ENCODE results near the gene SMIM1.

The SMIM1 gene

GRCh38 chr1:3772715-3773571 lies at the start of gene SMIM1:
SMIM1 (plus strand) TSS chr1:3772749; CDS start chr1:3775374, 2,625 bp downstream.
- DNase-seq, result no peak

GRCh38 chr1:3722846-3723245 lies 49.7 kb upstream of the SMIM1 start:
- no peak for DNase-seq

- peak; percentile 81 for DNase-seq
Observed at GRCh38 chr1:3724416-3725030, 48.0 kb upstream of the SMIM1 start.

- DNase-seq, result no peak
Observed at GRCh38 chr1:3725366-3725765, 47.2 kb upstream of the SMIM1 start.

GRCh38 chr1:3727042-3727824 lies 45.3 kb upstream of the SMIM1 start:
- DNase-seq, result peak; percentile 22

GRCh38 chr1:3727825-3728776 lies 44.4 kb upstream of the SMIM1 start:
- DNase-seq, result no peak

GRCh38 chr1:3729594-3730542 lies 42.7 kb upstream of the SMIM1 start:
- no peak for DNase-seq

GRCh38 chr1:3730543-3731247 lies 41.9 kb upstream of the SMIM1 start:
- DNase-seq, result no peak

- no peak for DNase-seq
Observed at GRCh38 chr1:3731583-3732433, 40.7 kb upstream of the SMIM1 start.

GRCh38 chr1:3732434-3733093 lies 40.0 kb upstream of the SMIM1 start:
- DNase-seq, result no peak

- DNase-seq, result no peak
Observed at GRCh38 chr1:3733094-3733882, 39.3 kb upstream of the SMIM1 start.

GRCh38 chr1:3733883-3734589 lies 38.5 kb upstream of the SMIM1 start:
- DNase-seq, result no peak

- no peak for DNase-seq
Observed at GRCh38 chr1:3734602-3735001, 37.9 kb upstream of the SMIM1 start.

- DNase-seq, result no peak
Observed at GRCh38 chr1:3735027-3735681, 37.4 kb upstream of the SMIM1 start.

- DNase-seq, result no peak
Observed at GRCh38 chr1:3735688-3736087, 36.9 kb upstream of the SMIM1 start.

GRCh38 chr1:3736131-3736561 lies 36.4 kb upstream of the SMIM1 start:
- no peak for DNase-seq

- no peak for DNase-seq
Observed at GRCh38 chr1:3736708-3737107, 35.8 kb upstream of the SMIM1 start.
